HepG2 (cell line): ENCODE measurements around the gene PYGB. TPM values are rescaled to one million over a fixed set of nuclear protein-coding genes. Genes with fewer than 3 reads are reported as not detected.
A peak's percentile ranks its signal among the peaks of the same experiment; 100 is the strongest.

Experiments used
- BCL6 ChIP-seq: IDR thresholded peaks from 2 replicates; pipeline ENCODE4 v1.6.1; 2016; ENCODE audit warnings: missing genetic modification reagents, missing compliant biosample characterization
- BHLHE40 ChIP-seq: IDR thresholded peaks from 2 replicates; pipeline ENCODE4 v1.6.1; 2011; ENCODE audit warnings: low read length, improper control_type of control experiment
- GABPB1 ChIP-seq: IDR thresholded peaks from 2 replicates; pipeline ENCODE4 v1.6.1; 2016; ENCODE audit warnings: mild to moderate bottlenecking, missing genetic modification reagents, moderate library complexity, missing compliant biosample characterization
- HDAC1 ChIP-seq: sonication (generic); formaldehyde crosslinking; IDR thresholded peaks from 2 replicates; pipeline ENCODE4 v1.5.1; 2020; ENCODE audit warnings: mild to moderate bottlenecking, missing genetic modification reagents
- HNF4G ChIP-seq, 2 experiments: sonication (generic) in 1 of 2; formaldehyde crosslinking in 1 of 2; IDR thresholded peaks; 2 replicates each; pipeline versions ENCODE4 v1.4.0 to v1.6.1; 2011 to 2020; ENCODE audit warnings: borderline replicate concordance in 2 of 2, low read depth in 2 of 2, mild to moderate bottlenecking in 2 of 2, low read length in 1 of 2, missing genetic modification reagents in 1 of 2, moderate library complexity in 1 of 2
- KLF11 ChIP-seq: IDR thresholded peaks from 2 replicates; pipeline ENCODE4 v1.6.1; 2016; ENCODE audit warnings: missing compliant biosample characterization
- NR0B2 ChIP-seq: sonication (generic); formaldehyde crosslinking; IDR thresholded peaks from 2 replicates; pipeline ENCODE4 v1.4.0; 2020; ENCODE audit warnings: mild to moderate bottlenecking, missing genetic modification reagents
- RFX1 ChIP-seq: fragments of 450-650 bp; IDR thresholded peaks from 2 replicates; pipeline ENCODE4 v1.6.1; 2017
- SALL2 ChIP-seq: sonication (generic); formaldehyde crosslinking; IDR thresholded peaks from 2 replicates; pipeline ENCODE4 v1.8.1; 2023; ENCODE audit warnings: mild to moderate bottlenecking, missing genetic modification reagents, inconsistent platforms
- TEAD2 ChIP-seq: sonication (generic); formaldehyde crosslinking; IDR thresholded peaks from 2 replicates; pipeline ENCODE4 v1.9.0; 2021; ENCODE audit warnings: missing genetic modification reagents
- ZFP36L2 ChIP-seq: sonication (generic); formaldehyde crosslinking; IDR thresholded peaks from 2 replicates; pipeline ENCODE4 v1.4.0; 2020; ENCODE audit warnings: missing genetic modification reagents
- ZNF124 ChIP-seq: sonication (generic); formaldehyde crosslinking; IDR thresholded peaks from 2 replicates; pipeline ENCODE4 v1.4.0; 2020; ENCODE audit warnings: missing genetic modification reagents
- ZNF142 ChIP-seq: sonication (generic); formaldehyde crosslinking; IDR thresholded peaks from 2 replicates; pipeline ENCODE4 v1.4.0; 2020; ENCODE audit warnings: missing genetic modification reagents
- ZNF251 ChIP-seq: sonication (generic); formaldehyde crosslinking; IDR thresholded peaks from 2 replicates; pipeline ENCODE4 v1.9.0; 2021; ENCODE audit warnings: mild to moderate bottlenecking, missing genetic modification reagents
- ZNF276 ChIP-seq: sonication (generic); formaldehyde crosslinking; IDR thresholded peaks from 2 replicates; pipeline ENCODE4 v1.4.0; 2020; ENCODE audit warnings: mild to moderate bottlenecking, low read depth, missing genetic modification reagents
- ZNF331 ChIP-seq: sonication (generic); formaldehyde crosslinking; IDR thresholded peaks from 2 replicates; pipeline ENCODE4 v1.4.0; 2020; ENCODE audit warnings: missing genetic modification reagents
- ZNF576 ChIP-seq: sonication (generic); formaldehyde crosslinking; IDR thresholded peaks from 2 replicates; pipeline ENCODE4 v1.4.0; 2020; ENCODE audit warnings: mild to moderate bottlenecking, missing genetic modification reagents
- ZNF672 ChIP-seq: sonication (generic); formaldehyde crosslinking; IDR thresholded peaks from 2 replicates; pipeline ENCODE4 v1.8.1; 2022; ENCODE audit warnings: missing genetic modification reagents
- ZNF761 ChIP-seq: sonication (generic); formaldehyde crosslinking; conservative IDR thresholded peaks from 2 replicates; pipeline ENCODE4 v1.4.0; 2020; ENCODE audit warnings: mild to moderate bottlenecking, missing genetic modification reagents
- ZNF768 ChIP-seq: sonication (generic); formaldehyde crosslinking; IDR thresholded peaks from 2 replicates; pipeline ENCODE4 v1.4.0; 2020; ENCODE audit warnings: missing genetic modification reagents
- polyA plus RNA-seq, 8 experiments: library from polyadenylated mRNA; depleted of rRNA in 3 of 8; stranded (reverse) in 7 of 8; unstranded in 1 of 8; fragments of >200 nt; fragmentation: Illumina TruSeq in 4 of 8; extraction: Trizol in 4 of 8; gene quantifications; 2 replicates each; pipeline versions ENCODE4 v1.2.1 to v1.2.3, GENCODE V29; 2011 to 2016; ENCODE audit warnings: low read depth in 4 of 8, missing spikeins in 1 of 8, mixed read lengths in 1 of 8; ENCODE audit not compliant: insufficient read depth in 1 of 8
- total RNA-seq, 5 experiments: library from RNA; depleted of rRNA; stranded (reverse); fragments of >200 nt; fragmentation: Illumina TruSeq; extraction: Trizol; gene quantifications; 2 replicates each; pipeline ENCODE4 v1.2.3, GENCODE V29; 2016; ENCODE audit warnings: low read depth in 1 of 5

The PYGB gene
- total and polyA plus RNA-seq, 2 of the 13 experiments (the other 11 are each of a cell fraction or from before 2014, with no cell fraction given), result 24.2 to 86.3 TPM

GRCh38 chr20:25247956-25248785 is at the start of gene PYGB (continued):
- TF ChIP-seq HDAC1 (CRISPR knock-in tag), result peak; percentile 95
- peak; percentile 24; the same call in 1 of the 2 replicates for TF ChIP-seq ZNF251 (CRISPR knock-in tag)
- peak; percentile 89 for TF ChIP-seq ZNF276
- TF ChIP-seq ZNF672 (CRISPR knock-in tag), result peak; percentile 90; the same call in 1 of the 2 replicates
- TF ChIP-seq TEAD2, result peak; percentile 82
- no peak for TF ChIP-seq ZNF576
- no peak for TF ChIP-seq HNF4G (IDR thresholded peaks at IDR 0.05; ENCODE audit: borderline replicate concordance, low read depth, low read length)
- peak; percentile 93 for TF ChIP-seq HNF4G (CRISPR knock-in tag; IDR thresholded peaks at IDR 0.05; ENCODE audit: borderline replicate concordance, low read depth)
- peak; percentile 97 for TF ChIP-seq ZNF124 (CRISPR knock-in tag)
- TF ChIP-seq ZNF761, result peak; percentile 24; the same call in 1 of the 2 replicates
- peak; percentile 69; the same call in 1 of the 2 replicates for TF ChIP-seq KLF11 (CRISPR knock-in tag)
- TF ChIP-seq BHLHE40, result no peak
- TF ChIP-seq NR0B2 (CRISPR knock-in tag), result peak; percentile 98
- peak; percentile 70 for TF ChIP-seq BCL6 (CRISPR knock-in tag)
- peak; percentile 52 for TF ChIP-seq ZNF142 (CRISPR knock-in tag)
- peak; percentile 97 for TF ChIP-seq SALL2 (CRISPR knock-in tag)
- TF ChIP-seq ZNF331 (CRISPR knock-in tag), result peak; percentile 87; the same call in 1 of the 2 replicates
- TF ChIP-seq GABPB1 (CRISPR knock-in tag), result peak; percentile 90
- no peak for TF ChIP-seq RFX1
- TF ChIP-seq ZNF768 (CRISPR knock-in tag), result peak; percentile 88
- no peak for TF ChIP-seq ZFP36L2 (CRISPR knock-in tag)
